ENCODE measurements around the gene ACTR6.
A peak's percentile ranks its signal among the peaks of the same experiment; 100 is the strongest.
"Not testable (repeated sequence)": the region's sequence is repeated elsewhere in the genome, so short reads cannot be mapped to it uniquely, and the experiment has no call there.

ACTR6 gene

DNA sequence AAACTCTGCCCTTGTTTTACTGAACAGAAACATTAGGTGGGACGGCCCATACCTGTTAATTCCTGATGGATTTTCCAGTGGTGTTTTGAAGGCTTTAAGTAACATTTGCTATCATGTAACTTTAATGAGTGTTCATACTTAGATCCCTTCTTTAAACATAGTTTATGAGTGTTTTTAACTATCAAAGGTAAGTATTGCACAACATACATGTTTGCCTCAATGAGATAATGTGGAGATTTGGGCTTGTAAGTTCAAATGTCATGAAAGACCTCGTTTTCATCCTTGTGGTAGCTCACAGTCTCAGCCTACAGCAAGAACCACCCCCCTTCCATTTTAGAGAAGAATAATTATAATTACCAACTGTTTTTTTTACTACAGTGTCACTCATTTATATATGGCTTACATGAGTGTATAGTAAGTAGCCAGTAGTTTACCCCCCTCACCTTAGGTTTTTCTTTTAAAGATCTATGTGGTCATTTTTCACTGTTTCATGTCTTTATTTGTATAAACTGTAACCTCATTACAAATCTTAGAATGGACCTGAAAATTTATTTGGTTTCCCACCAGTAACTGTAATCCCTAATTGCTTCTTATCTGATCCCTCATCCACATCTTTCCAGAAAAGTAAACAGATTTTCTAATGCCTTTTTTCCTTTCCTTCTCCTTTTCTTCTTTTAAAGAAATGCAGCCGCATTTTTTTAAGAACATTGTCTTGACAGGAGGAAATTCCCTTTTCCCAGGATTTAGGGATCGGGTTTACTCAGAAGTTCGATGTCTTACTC lies 18.9 kb downstream of the ACTR6 start:
- no peak for DNase-seq (ENCODE audit: extremely low spot score)
- ChIA-PET CTCF (no interaction called here), POLR2A (no interaction called here)
- TF ChIP-seq ELF4 (IDR thresholded peaks at IDR 0.05) = no peak
- no peak for TF ChIP-seq FOXM1 (IDR thresholded peaks at IDR 0.05; ENCODE audit: borderline replicate concordance)
- no peak for TF ChIP-seq SP1 (IDR thresholded peaks at IDR 0.05)
- TF ChIP-seq, protein P1, sequence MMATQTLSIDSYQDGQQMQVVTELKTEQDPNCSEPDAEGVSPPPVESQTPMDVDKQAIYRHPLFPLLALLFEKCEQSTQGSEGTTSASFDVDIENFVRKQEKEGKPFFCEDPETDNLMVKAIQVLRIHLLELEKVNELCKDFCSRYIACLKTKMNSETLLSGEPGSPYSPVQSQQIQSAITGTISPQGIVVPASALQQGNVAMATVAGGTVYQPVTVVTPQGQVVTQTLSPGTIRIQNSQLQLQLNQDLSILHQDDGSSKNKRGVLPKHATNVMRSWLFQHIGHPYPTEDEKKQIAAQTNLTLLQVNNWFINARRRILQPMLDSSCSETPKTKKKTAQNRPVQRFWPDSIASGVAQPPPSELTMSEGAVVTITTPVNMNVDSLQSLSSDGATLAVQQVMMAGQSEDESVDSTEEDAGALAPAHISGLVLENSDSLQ (IDR thresholded peaks at IDR 0.05) = peak; percentile 69
- no peak for TF ChIP-seq ARNT (IDR thresholded peaks at IDR 0.05)
- no peak for TF ChIP-seq SUZ12 (IDR thresholded peaks at IDR 0.05)
- TF ChIP-seq ZNF384 (IDR thresholded peaks at IDR 0.05) = no peak

DNA sequence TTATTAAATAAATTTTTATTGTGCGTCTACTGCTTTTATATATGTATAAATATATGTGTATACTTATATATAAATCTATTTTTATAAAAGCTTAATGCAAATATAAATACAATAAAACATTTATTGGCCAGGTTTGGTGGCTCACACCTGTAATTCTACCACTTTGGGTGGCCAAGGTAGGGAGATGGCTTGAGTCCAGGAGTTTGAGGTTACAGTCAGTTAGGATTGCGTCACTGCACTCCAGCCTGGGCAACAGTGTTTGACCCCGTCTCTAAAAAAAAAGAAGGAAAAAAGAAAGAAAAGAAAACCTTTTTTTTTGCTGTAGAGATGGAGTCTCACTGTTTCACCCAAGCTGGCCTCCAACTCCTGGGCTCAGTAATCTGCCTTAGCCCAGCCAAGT lies 20.9 kb downstream of the ACTR6 start:
- ChIA-PET CTCF (no interaction called here), POLR2A (no interaction called here)
- TF ChIP-seq FOXM1 (IDR thresholded peaks at IDR 0.05; ENCODE audit: borderline replicate concordance) (no peak), FOXK2 (IDR thresholded peaks at IDR 0.05) (no peak), BHLHE40 (IDR thresholded peaks at IDR 0.05; ENCODE audit: borderline replicate concordance) (no peak), TARDBP (IDR thresholded peaks at IDR 0.05) (no peak), HDGF (IDR thresholded peaks at IDR 0.05; ENCODE audit: borderline replicate concordance) (no peak), ZNF384 (IDR thresholded peaks at IDR 0.05) (no peak), SP1 (IDR thresholded peaks at IDR 0.05) (no peak), L3MBTL2 (conservative IDR thresholded peaks at IDR 0.05) (no peak), NFRKB (IDR thresholded peaks at IDR 0.05) (no peak), CTBP1 (IDR thresholded peaks at IDR 0.05; ENCODE audit: borderline replicate concordance) (no peak), ARNT (IDR thresholded peaks at IDR 0.05) (no peak), ELF4 (IDR thresholded peaks at IDR 0.05) (no peak), SUZ12 (IDR thresholded peaks at IDR 0.05) (no peak), FOXA1 (IDR thresholded peaks at IDR 0.05) (no peak), LEF1 (IDR thresholded peaks at IDR 0.05; ENCODE audit: borderline replicate concordance) (no peak)
- TF ChIP-seq, protein P1 (IDR thresholded peaks at IDR 0.05) = no peak
- DNase-seq (ENCODE audit: extremely low spot score) = no peak

DNA sequence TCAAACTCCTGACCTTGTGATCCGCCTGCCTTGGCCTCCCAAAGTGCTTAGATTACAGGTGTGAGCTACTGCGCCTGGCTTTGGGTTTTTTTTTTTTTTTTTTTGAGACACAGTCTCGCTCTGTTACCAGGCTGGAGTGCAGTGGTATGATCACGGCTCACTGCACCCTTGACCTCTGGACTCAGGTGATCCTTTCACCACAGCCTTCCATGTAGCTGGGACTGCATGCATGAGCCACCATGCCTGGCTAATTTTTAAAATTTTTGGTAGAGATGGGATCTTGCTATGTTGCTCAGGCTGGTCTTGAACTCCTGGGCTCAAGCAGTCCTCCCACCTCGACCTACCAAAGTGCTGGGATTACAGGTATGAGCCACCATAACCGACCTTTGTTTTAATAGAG lies 21.6 kb downstream of the ACTR6 start:
- DNase-seq (ENCODE audit: extremely low spot score); CTCF ChIA-PET; POLR2A ChIA-PET: not testable (repeated sequence)

DNA sequence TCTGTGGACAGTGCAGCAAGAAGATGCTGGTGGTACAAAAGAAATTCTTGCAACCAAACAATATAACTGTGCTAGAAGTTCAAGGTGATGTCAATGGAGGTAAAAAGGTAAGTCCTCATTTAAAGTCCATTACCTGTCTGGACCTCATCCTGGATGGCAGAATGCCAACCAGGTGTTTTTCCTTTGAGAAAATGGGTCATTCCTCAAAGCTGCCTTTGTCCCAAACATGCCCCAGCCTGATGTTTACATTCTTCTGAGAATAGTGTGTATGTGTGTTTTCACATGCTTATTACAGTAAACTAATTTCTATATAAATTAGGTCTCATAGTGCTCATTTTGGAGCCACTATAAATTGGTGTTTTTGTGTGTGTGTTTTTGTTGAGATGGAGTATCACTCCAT lies 24.9 kb downstream of the ACTR6 start:
- no peak for DNase-seq (ENCODE audit: extremely low spot score)
- TF ChIP-seq HDGF (IDR thresholded peaks at IDR 0.05; ENCODE audit: borderline replicate concordance) (no peak), L3MBTL2 (conservative IDR thresholded peaks at IDR 0.05) (no peak), FOXM1 (IDR thresholded peaks at IDR 0.05; ENCODE audit: borderline replicate concordance) (no peak), CTBP1 (IDR thresholded peaks at IDR 0.05; ENCODE audit: borderline replicate concordance) (no peak), LEF1 (IDR thresholded peaks at IDR 0.05; ENCODE audit: borderline replicate concordance) (no peak), SUZ12 (IDR thresholded peaks at IDR 0.05) (no peak), FOXK2 (IDR thresholded peaks at IDR 0.05) (no peak), ZNF384 (IDR thresholded peaks at IDR 0.05) (no peak), FOXA1 (IDR thresholded peaks at IDR 0.05) (no peak), TARDBP (IDR thresholded peaks at IDR 0.05) (no peak), ARNT (IDR thresholded peaks at IDR 0.05) (no peak)
- TF ChIP-seq, protein P1 (IDR thresholded peaks at IDR 0.05) = no peak
- ChIA-PET POLR2A (no interaction called here), CTCF (interaction anchor here (0.6 kb wide), 1 partner anchor 245 kb away, joined by 6 read pairs; no protein-coding TSS in a partner anchor)

DNA sequence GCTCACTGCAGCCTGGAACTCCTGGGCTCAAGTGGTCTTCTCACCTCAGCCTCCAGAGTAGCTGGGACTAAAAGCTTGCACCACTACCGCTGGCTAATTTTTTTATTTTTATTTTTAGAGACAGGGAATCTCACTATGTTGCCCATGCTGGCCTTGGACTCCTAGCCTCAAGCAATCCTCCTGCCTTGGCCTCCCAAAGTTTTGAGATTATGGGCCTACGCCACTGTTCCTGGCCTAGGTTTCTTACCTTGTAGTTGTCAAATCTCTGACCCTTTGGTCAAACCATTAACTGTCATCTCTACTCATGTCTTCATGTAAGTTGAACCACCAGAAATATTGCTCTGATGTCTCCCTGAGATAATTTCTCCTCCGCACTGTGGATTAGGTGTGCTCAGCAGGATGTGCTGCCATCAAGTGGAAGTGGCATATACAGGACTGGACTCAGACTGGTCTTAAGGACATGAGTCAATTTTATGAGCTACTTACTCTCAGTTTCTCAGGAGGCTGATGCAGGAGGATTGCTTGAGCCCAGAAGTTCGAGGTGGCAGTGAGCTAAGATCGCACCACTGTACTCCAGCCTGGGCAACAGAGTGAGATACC lies 28.5 kb downstream of the ACTR6 start:
- ChIA-PET CTCF (interaction anchor here (0.7 to 1.0 kb wide), 2 partner anchors 169 to 175 kb away, joined by 4 to 6 read pairs; no protein-coding TSS in a partner anchor), POLR2A (no interaction called here)
- peak; percentile 23 for DNase-seq (ENCODE audit: extremely low spot score)
- TF ChIP-seq, protein P1 (IDR thresholded peaks at IDR 0.05) = 0 out of 2 replicates have a peak, but pooled peaks have one; percentile 12
- no peak for TF ChIP-seq TARDBP (IDR thresholded peaks at IDR 0.05)
- TF ChIP-seq HDGF (IDR thresholded peaks at IDR 0.05; ENCODE audit: borderline replicate concordance) = no peak

DNA sequence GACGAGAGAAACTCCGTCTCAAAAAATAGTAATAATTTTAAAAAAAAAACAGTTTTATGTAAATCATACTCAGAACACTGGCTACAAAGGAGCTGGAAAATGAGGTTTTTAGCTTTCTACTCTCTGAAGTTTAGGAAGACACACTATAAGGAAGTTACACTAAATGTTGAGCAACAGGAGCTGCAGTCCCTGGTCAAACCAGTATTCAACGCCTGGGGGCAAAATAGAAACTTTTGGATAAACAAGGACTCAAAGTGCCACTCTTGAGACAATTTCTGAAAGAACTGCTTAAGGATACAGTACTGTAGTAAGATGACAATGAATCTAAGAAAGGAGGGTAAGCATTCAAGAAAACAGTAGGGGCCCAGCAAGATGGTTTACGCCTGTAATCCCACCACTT lies 29.3 kb downstream of the ACTR6 start:
- CTCF ChIA-PET = interaction anchor here (0.7 to 1.0 kb wide), 2 partner anchors 168 to 175 kb away, joined by 4 to 6 read pairs; no protein-coding TSS in a partner anchor
- TF ChIP-seq FOXA1 (IDR thresholded peaks at IDR 0.05) = no peak
- TF ChIP-seq HDGF (IDR thresholded peaks at IDR 0.05; ENCODE audit: borderline replicate concordance) = no peak
- no peak for TF ChIP-seq CTBP1 (IDR thresholded peaks at IDR 0.05; ENCODE audit: borderline replicate concordance)
- TF ChIP-seq L3MBTL2 (conservative IDR thresholded peaks at IDR 0.05) = no peak
- no peak for TF ChIP-seq SP1 (IDR thresholded peaks at IDR 0.05)
- TF ChIP-seq, protein P1 (IDR thresholded peaks at IDR 0.05) = no peak
- TF ChIP-seq BHLHE40 (IDR thresholded peaks at IDR 0.05; ENCODE audit: borderline replicate concordance) = no peak
- TF ChIP-seq FOXM1 (IDR thresholded peaks at IDR 0.05; ENCODE audit: borderline replicate concordance) = no peak
- TF ChIP-seq ELF4 (IDR thresholded peaks at IDR 0.05) = no peak
- TF ChIP-seq NFRKB (IDR thresholded peaks at IDR 0.05) = no peak
- no peak for TF ChIP-seq LEF1 (IDR thresholded peaks at IDR 0.05; ENCODE audit: borderline replicate concordance)
- no peak for TF ChIP-seq FOXK2 (IDR thresholded peaks at IDR 0.05)
- no peak for TF ChIP-seq SUZ12 (IDR thresholded peaks at IDR 0.05)
- no peak for DNase-seq (ENCODE audit: extremely low spot score)
- POLR2A ChIA-PET = no interaction called here

DNA sequence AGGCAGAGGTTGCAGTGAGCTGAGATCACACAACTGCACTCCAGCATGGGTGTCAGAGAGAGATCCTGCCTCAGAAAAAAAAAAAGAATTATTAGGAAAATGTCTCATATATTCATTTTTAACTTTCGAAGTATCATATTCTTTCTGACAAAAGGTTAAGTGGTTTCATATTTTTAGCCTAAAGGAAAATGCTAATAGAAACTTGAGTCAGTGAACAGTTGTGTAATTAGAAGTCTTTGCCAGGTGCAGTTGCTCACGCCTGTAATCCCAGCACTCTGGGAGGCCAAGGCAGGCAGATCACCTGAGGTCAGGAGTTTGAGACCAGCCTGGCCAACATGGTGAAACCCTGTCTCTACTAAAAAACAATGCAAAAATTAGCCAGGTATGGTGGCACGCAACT lies 31.3 kb downstream of the ACTR6 start:
- DNase-seq (ENCODE audit: extremely low spot score); POLR2A ChIA-PET; CTCF ChIA-PET: not testable (repeated sequence)

Data from HEK293T (cell line).